Activated naive CD4-positive, alpha-beta T cell treated with anti-CD3 and anti-CD28 coated beads for 36 hours (primary cell): ENCODE measurements around the gene RHOT1. TPM values are rescaled to one million over a fixed set of nuclear protein-coding genes. Genes with fewer than 3 reads are reported as not detected.
A peak's percentile ranks its signal among the peaks of the same experiment; 100 is the strongest.
"Not testable (repeated sequence)": the region's sequence is repeated elsewhere in the genome, so short reads cannot be mapped to it uniquely, and the experiment has no call there.

Source experiments
- CTCF ChIA-PET: fragments of 350-600 bp; sonication (Branson Sonifier 250); formaldehyde crosslinking; loops from one replicate; lab custom pipeline; 2021; ENCODE audit warnings: antibody characterized with exemption; lab: Charles Lee
- DNase-seq: peaks from one replicate; pipeline ENCODE4 v3.0.0-alpha.2; 2020
- H3K27ac Mint-ChIP-seq: one replicate; pipeline ENCODE4 v1.8.0; 2021; ENCODE audit warnings: mild to moderate bottlenecking, mixed read lengths
- H3K27me3 Mint-ChIP-seq: one replicate; pipeline ENCODE4 v1.8.0; 2021; ENCODE audit warnings: low read depth, mixed read lengths
- H3K36me3 Mint-ChIP-seq: one replicate; pipeline ENCODE4 v1.8.0; 2021; ENCODE audit warnings: low read depth, mixed read lengths
- H3K4me1 Mint-ChIP-seq: one replicate; pipeline ENCODE4 v1.8.0; 2021; ENCODE audit warnings: low read depth, mixed read lengths
- H3K4me3 Mint-ChIP-seq: one replicate; pipeline ENCODE4 v1.8.0; 2021; ENCODE audit warnings: mild to moderate bottlenecking, moderate library complexity, mixed read lengths
- H3K9me3 Mint-ChIP-seq: one replicate; pipeline ENCODE4 v1.8.0; 2021; ENCODE audit warnings: mixed read lengths
- intact Hi-C: fragments of 100-400 bp; cut with micrococcal nuclease; formaldehyde crosslinking; loops from one replicate; pipeline ENCODE4 v1.15.1; 2023
- total RNA-seq, 2 experiments: library from RNA; stranded (reverse); gene quantifications; one replicate each; pipeline ENCODE4 v1.2.3, GENCODE V29; 2021

RHOT1 gene
- total RNA-seq, 2 experiments from 2014 or later = 23.0 to 23.7 TPM

DNA sequence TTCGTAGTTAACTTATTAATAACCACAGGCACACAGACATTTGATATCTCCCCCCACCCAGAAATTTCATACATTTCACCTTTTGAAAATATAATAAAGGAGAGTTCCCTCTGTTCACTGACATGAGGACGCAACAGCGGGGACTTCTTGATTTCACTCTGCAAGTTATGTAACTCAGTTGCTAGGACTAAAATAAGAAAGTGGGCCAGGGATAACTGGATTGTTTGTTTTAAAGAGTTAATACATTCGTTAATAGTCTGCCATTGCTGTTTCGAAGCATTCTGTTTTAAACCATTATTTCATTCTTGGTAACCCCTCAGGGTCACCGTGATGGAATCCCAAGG is 1.2 kb downstream of the RHOT1 start:
- intact Hi-C loops = loop anchor here (10.0 kb wide), 1 partner anchor 201 kb away; the partner anchor contains the start of gene C17orf75
- Mint-ChIP-seq H3K9me3 (no peaks in the 10 kb centered on the region), H3K4me3 (peak overlapping the region; percentile 91), H3K27me3 (no peaks in the 10 kb centered on the region), H3K36me3 (peaks cover 4% of the 10 kb centered on the region), H3K4me1 (peaks cover 30% of the 10 kb centered on the region), H3K27ac (no peak overlapping the region)
- DNase-seq = no peak
- CTCF ChIA-PET = interaction anchor here (9.0 kb wide), 1 partner anchor 17 kb away, joined by 72 read pairs; no protein-coding TSS in a partner anchor

DNA sequence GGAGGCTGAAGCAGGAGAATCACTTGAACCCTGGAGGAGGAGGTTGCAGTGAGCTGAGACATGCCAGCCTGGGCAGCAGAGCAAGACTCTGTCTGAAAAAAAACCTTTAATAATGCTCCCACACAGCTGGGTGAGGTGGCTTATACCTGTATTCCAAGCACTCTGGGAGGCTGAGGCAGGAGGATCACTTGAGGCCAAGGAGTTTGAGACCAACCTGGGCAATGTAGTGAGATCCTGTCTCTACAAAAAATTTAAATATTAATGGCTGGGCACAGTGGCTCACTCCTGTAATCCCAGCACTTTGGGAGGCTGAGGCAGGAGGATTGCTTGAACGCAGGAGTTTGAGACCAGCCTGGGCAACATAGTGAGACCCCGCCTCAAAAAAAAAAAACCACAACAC is 2.1 kb downstream of the RHOT1 start:
- H3K36me3 Mint-ChIP-seq, H3K27ac Mint-ChIP-seq, CTCF ChIA-PET, H3K27me3 Mint-ChIP-seq, H3K4me3 Mint-ChIP-seq, H3K9me3 Mint-ChIP-seq, DNase-seq: not testable (repeated sequence)
- intact Hi-C loops = loop anchor here (10.0 kb wide), 1 partner anchor 200 kb away; the partner anchor contains the start of gene C17orf75
- H3K4me1 Mint-ChIP-seq = peaks cover 30% of the 10 kb centered on the region

DNA sequence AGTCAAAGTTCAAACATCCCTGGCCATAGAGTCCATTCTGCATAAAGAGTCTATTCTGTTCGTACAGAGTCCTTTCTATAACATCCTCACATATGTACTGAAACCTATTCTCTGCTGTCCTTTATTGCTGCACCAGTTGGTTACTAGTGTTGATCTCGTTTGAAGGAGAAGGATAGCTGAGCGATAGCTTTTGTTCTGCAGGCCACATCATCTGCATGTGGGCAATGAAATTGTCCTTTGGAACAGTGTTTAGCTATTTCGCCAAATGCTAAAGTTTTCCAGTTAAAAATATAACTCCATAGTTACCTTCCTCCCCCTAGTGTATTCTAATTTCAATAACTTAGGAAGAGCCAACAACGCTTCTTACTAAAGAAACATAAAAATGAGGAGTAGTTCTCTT is 6.0 kb downstream of the RHOT1 start:
- intact Hi-C loops = loop anchor here (10.0 kb wide), 1 partner anchor 196 kb away; the partner anchor contains the start of gene C17orf75
- no peaks in the 10 kb centered on the region for H3K27me3 Mint-ChIP-seq
- CTCF ChIA-PET = interaction anchor here (0.9 to 1.0 kb wide), 2 partner anchors 12 to 44 kb away, joined by 3 read pairs; no protein-coding TSS in a partner anchor

DNA sequence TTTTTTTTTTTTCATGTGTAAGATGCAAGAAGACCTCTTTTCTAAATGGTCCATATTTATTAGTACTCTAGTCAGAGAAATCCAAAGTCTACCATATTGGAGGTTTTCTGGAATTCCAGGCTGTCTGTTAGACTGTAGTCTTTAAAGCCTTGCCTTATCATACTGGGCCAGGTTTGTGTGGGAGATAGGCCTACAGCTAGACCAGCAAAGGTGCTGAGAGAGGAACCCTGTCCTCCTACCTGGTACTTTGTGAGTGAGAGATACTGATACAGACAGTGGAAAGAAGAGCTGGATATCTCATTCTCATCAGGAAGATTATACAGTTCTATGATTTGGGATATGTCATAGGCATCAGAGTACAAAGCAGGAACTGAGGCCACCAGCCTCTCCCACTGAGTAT is 8.1 kb downstream of the RHOT1 start:
- Mint-ChIP-seq H3K4me1 (peaks cover 20% of the 10 kb centered on the region), H3K27ac (no peak overlapping the region), H3K4me3 (no peak overlapping the region), H3K9me3 (no peaks in the 10 kb centered on the region), H3K36me3 (peaks cover 11% of the 10 kb centered on the region), H3K27me3 (no peaks in the 10 kb centered on the region)
- intact Hi-C loops = no loop called here
- CTCF ChIA-PET = interaction anchor here (0.6 to 1.6 kb wide), 5 partner anchors 11 to 620 kb away, joined by 3 to 8 read pairs (median 5); no protein-coding TSS in a partner anchor
- DNase-seq = no peak

More for the DNA sequence above, 6.0 kb downstream of the RHOT1 start:
- Mint-ChIP-seq H3K4me3 (no peak overlapping the region), H3K9me3 (no peaks in the 10 kb centered on the region), H3K27ac (no peak overlapping the region), H3K4me1 (peaks cover 30% of the 10 kb centered on the region), H3K36me3 (peaks cover 5% of the 10 kb centered on the region)
- no peak for DNase-seq

DNA sequence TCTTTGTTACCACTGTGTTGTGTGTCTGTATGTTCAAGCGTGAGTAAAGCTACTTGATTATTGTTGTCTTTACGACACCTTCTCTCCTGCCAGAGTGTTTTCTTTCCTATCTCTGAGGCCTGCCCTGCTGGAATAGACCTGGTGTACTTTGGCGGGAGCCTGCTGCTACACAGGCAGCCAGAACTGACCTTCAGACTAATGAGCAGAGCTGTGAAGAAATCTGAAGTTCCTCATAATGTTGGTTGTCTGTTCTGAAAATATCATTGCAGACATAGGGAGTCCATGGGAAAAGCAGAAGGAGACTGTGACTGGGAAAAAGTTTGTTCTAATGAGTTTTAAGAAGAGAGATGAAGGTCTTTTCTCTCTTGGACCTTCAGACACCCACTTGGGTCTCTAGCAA is 9.8 kb downstream of the RHOT1 start:
- H3K4me1 Mint-ChIP-seq = peaks cover 18% of the 10 kb centered on the region
- DNase-seq = no peak
- H3K27ac Mint-ChIP-seq = no peak overlapping the region
- intact Hi-C loops = no loop called here
- H3K27me3 Mint-ChIP-seq = no peaks in the 10 kb centered on the region
- peaks cover 11% of the 10 kb centered on the region for H3K36me3 Mint-ChIP-seq
- H3K9me3 Mint-ChIP-seq = no peaks in the 10 kb centered on the region
- H3K4me3 Mint-ChIP-seq = no peak overlapping the region
- CTCF ChIA-PET = interaction anchor here (1.2 kb wide), 1 partner anchor 10 kb away, joined by 3 read pairs; the partner anchor contains the start of gene RHOT1

DNA sequence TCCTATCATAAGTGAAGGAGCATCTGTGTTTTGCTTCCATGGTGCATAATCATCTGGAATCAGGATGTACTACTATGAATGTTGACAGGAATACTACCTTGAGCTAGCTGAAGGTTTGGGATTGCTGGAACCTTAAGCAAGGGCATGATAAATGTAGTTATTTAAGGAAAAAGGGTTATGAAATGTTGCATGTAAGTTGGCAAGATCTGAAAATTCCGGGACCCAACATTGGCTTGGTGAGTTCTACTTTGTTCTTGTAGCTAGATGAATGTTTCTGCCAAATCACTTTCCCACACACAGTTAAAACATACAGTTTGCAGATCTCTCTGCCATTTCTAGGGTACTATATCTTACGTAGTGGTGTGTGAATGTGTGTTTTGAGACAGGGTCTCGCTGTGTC is 13.6 kb downstream of the RHOT1 start:
- CTCF ChIA-PET = interaction anchor here (0.7 kb wide), 1 partner anchor 14 kb away, joined by 3 read pairs; the partner anchor contains the start of gene RHOT1
- no peak overlapping the region for H3K4me3 Mint-ChIP-seq
- no peak for DNase-seq
- intact Hi-C loops = no loop called here
- H3K4me1 Mint-ChIP-seq = peaks cover 2% of the 10 kb centered on the region
- H3K27ac Mint-ChIP-seq = no peak overlapping the region
- no peaks in the 10 kb centered on the region for H3K27me3 Mint-ChIP-seq
- H3K36me3 Mint-ChIP-seq = peaks cover 14% of the 10 kb centered on the region
- H3K9me3 Mint-ChIP-seq = no peaks in the 10 kb centered on the region

DNA sequence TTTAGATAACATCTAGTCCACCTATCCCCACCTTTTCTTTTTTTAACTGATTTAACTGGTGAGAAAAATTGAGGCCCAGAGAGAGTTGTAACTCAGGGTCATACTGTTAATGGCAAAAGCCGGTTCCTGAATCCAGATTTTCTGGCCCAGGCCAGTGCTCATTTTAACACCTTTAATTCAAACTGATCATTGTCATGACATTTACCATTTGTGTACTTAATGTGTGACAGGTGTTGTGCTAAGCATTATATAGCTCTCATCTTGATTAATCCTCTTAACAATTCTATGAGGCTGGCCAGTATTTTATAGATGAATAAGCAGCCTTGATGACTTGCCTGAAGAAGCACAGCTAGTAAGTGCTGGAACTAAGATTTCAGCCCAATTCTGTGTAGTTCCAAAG is 14.4 kb downstream of the RHOT1 start:
- no peak overlapping the region for H3K27ac Mint-ChIP-seq
- H3K27me3 Mint-ChIP-seq = no peaks in the 10 kb centered on the region
- intact Hi-C loops = no loop called here
- H3K4me1 Mint-ChIP-seq = peaks cover 3% of the 10 kb centered on the region
- no peak for DNase-seq
- H3K4me3 Mint-ChIP-seq = no peak overlapping the region
- H3K9me3 Mint-ChIP-seq = no peaks in the 10 kb centered on the region
- peaks cover 17% of the 10 kb centered on the region for H3K36me3 Mint-ChIP-seq
- CTCF ChIA-PET = interaction anchor here (1.0 kb wide), 1 partner anchor 18 kb away, joined by 4 read pairs; no protein-coding TSS in a partner anchor

DNA sequence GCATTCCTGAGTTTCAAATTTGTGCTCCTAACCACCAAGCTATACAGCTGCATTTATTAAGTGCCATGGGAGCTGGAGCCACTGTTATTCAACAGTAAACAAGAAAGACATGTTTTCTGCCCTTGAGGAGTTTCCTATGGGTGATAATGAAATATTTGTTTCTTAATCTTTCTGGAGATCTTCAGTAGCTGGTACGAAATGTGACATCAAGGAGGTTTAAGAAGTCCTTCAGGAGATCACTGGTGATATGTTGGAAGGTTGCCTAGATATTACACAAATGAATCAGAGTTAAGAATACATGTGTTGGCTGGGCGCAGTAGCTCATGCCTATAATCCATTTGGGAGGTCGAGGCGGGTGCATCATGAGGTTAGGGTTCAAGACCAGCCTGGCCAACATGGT is 14.9 kb downstream of the RHOT1 start:
- DNase-seq = no peak
- CTCF ChIA-PET = interaction anchor here (1.0 kb wide), 1 partner anchor 19 kb away, joined by 4 read pairs; no protein-coding TSS in a partner anchor
- intact Hi-C loops = no loop called here
- Mint-ChIP-seq H3K27ac (no peak overlapping the region), H3K9me3 (no peaks in the 10 kb centered on the region), H3K4me1 (peaks cover 7% of the 10 kb centered on the region), H3K36me3 (peaks cover 19% of the 10 kb centered on the region), H3K4me3 (no peak overlapping the region), H3K27me3 (no peaks in the 10 kb centered on the region)

DNA sequence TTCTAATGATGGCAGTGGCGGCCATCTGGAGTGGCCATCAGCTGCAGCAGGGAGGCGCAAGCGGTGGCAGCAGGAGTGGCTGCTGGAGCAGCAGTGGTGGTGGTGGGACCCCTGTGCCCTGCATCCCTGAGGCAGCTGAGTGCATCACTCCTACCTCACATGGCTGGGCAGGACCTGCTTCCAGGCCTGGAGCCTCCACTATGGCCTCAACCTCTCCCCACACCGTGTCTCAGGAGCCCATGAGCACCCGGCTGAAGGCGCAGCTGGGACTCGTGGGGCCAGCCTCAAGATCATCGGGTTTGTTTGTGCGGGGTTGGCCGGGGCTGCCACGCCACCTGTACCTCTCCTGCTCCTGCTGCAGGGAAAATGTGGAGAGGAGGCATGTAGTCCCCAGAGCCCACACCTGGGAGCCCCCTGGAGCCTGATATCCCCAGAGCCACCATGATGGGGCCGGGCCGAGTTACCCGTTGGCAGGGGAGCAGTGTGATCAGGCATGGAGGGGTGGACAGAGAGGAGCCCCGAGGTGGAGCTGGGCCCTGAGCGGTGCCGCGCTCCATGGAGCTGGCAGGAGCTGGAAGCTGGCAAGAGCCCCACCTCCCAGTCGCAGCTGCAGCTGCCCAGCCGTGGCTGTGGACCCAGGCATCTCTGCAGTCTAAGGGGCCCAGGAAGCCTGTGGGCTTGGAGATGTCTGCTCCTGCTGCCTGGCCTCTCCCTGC is 16.7 kb downstream of the RHOT1 start:
- no peak overlapping the region for H3K4me3 Mint-ChIP-seq
- H3K9me3 Mint-ChIP-seq = no peaks in the 10 kb centered on the region
- no peak overlapping the region for H3K27ac Mint-ChIP-seq
- H3K36me3 Mint-ChIP-seq = peaks cover 13% of the 10 kb centered on the region
- H3K4me1 Mint-ChIP-seq = peaks cover 7% of the 10 kb centered on the region
- intact Hi-C loops = no loop called here
- H3K27me3 Mint-ChIP-seq = no peaks in the 10 kb centered on the region
- no peak for DNase-seq
- CTCF ChIA-PET = no interaction called here

DNA sequence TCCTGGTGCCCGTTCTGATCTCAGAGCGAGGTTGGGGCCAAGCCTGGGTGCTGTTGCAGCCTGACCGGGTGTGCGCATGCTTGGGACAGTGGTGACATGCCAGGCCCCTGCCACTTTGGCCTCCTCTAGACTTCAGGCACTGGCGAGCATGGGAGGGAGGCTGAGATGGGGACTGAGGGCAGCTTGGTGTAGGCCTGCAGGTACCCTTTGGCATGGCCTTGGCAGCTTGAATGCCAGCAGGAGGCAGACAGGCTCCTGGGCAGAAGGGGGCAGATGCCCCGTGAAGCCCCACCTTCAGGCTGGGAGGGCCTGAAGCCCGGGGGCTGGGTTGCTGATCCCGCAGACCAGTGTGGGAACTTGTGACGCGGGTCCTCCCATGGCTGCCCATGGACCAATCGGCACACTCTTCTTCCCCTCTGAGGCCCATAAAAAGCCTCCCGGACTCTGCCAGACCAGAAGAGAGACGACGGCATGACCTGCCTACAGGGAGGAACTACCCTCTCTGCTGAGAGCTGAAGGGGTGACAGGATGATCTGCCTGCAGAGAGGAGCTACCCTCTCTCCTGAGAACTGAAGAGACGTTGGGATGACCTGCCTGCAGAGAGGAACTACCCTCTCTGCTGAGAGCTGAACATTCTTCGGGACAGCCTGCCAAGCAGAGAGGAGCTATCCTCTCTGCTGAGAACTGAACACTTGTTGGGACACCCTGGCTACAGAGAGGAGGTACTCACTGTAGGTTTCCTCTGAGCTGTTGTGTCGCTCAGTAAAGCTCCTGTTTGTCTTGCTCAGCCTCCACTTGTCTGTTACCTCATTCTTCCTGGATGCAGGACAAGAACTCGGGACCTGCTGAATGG is 17.5 kb downstream of the RHOT1 start:
- H3K9me3 Mint-ChIP-seq = no peaks in the 10 kb centered on the region
- no peaks in the 10 kb centered on the region for H3K27me3 Mint-ChIP-seq
- peaks cover 7% of the 10 kb centered on the region for H3K4me1 Mint-ChIP-seq
- no peak overlapping the region for H3K27ac Mint-ChIP-seq
- DNase-seq = no peak
- intact Hi-C loops = no loop called here
- H3K36me3 Mint-ChIP-seq = peaks cover 14% of the 10 kb centered on the region
- CTCF ChIA-PET = no interaction called here
- H3K4me3 Mint-ChIP-seq = no peak overlapping the region

DNA sequence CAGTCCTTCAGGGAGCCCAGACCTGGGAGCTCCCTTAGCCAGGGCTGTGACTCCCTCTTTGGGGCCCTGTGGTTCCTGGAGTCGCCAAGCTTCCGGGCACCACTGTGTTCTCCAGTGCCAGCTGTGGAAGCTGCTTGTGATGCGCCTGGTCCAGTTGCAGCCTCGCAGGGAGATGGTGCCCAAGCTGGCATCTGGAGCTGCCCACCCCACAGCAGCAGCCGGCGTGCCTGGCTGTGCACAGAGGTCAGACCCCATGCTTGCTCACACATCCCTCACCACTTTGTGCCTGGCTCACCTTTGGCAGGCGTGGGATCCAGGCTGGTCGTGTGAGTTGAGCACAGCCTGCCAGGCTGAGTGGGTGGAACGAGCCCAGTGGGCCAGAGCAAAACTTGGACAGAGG is 18.2 kb downstream of the RHOT1 start:
- CTCF ChIA-PET = interaction anchor here (0.6 kb wide), 1 partner anchor 260 kb away, joined by 4 read pairs; no protein-coding TSS in a partner anchor
- H3K4me3 Mint-ChIP-seq = no peak overlapping the region
- peaks cover 7% of the 10 kb centered on the region for H3K4me1 Mint-ChIP-seq
- no peaks in the 10 kb centered on the region for H3K9me3 Mint-ChIP-seq
- H3K27ac Mint-ChIP-seq = no peak overlapping the region
- intact Hi-C loops = no loop called here
- DNase-seq = no peak
- peaks cover 15% of the 10 kb centered on the region for H3K36me3 Mint-ChIP-seq
- H3K27me3 Mint-ChIP-seq = no peaks in the 10 kb centered on the region

DNA sequence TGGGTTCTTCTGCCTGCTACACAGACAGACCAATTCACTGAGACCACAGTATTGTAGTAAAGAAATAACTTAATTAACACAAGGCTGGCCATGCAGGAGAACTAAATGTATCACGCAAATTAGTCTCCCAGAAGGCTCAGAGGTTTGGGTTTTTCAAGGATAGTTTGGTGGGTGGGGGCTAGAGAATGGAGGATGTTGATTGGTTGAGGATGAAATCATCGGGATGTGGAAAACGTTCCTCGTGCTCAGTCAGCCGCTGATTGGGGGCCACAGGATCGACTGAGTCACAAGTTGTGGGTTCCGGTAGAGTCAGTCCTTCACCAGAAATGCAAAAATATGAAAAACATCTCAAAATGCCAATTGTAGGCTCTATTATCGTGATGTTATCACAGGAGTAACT is 18.7 kb downstream of the RHOT1 start:
- peaks cover 7% of the 10 kb centered on the region for H3K4me1 Mint-ChIP-seq
- peaks cover 15% of the 10 kb centered on the region for H3K36me3 Mint-ChIP-seq
- intact Hi-C loops = no loop called here

More for the DNA sequence above, 18.7 kb downstream of the RHOT1 start:
- CTCF ChIA-PET = interaction anchor here (0.6 kb wide), 1 partner anchor 261 kb away, joined by 4 read pairs; no protein-coding TSS in a partner anchor
- H3K9me3 Mint-ChIP-seq = no peaks in the 10 kb centered on the region
- no peak overlapping the region for H3K27ac Mint-ChIP-seq
- H3K4me3 Mint-ChIP-seq = no peak overlapping the region
- no peak for DNase-seq
- H3K27me3 Mint-ChIP-seq = no peaks in the 10 kb centered on the region
